Fibroblast of skin of left quadriceps (primary cell): ENCODE data around the gene PHF21B.

Experiments
- DNase-seq, 2 experiments: peaks; one replicate each; pipeline ENCODE4 v3.0.0-alpha.2; 2013; ENCODE audit warnings: low read depth in 2 of 2

The PHF21B gene

GRCh38 chr22:45014654-45015053, 4.8 kb upstream of the PHF21B start:
- DNase-seq = no peak

DNA sequence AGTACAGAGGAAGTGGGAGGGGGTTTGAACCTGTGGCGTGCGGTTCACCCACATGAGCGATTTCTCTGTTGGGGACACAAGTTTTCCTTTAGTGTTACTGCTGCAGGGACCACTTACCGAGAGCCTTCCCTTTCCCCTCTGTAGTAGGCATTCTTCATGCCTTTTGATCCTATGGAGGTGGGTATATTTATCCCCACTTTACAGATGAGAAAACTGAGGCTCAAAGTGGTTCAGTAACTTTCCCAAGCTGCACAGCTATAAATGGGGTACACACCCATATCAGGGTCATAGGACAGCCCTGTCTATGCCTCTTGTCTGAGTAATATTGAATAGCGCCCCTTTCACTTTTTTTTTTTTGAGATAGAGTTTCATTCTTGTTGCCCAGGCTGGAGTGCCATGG, 3.3 kb upstream of the PHF21B start:
- DNase-seq = no peak

- no peak for DNase-seq
Observed at GRCh38 chr22:45010532-45010900, 711 bp upstream of the PHF21B start.

DNA sequence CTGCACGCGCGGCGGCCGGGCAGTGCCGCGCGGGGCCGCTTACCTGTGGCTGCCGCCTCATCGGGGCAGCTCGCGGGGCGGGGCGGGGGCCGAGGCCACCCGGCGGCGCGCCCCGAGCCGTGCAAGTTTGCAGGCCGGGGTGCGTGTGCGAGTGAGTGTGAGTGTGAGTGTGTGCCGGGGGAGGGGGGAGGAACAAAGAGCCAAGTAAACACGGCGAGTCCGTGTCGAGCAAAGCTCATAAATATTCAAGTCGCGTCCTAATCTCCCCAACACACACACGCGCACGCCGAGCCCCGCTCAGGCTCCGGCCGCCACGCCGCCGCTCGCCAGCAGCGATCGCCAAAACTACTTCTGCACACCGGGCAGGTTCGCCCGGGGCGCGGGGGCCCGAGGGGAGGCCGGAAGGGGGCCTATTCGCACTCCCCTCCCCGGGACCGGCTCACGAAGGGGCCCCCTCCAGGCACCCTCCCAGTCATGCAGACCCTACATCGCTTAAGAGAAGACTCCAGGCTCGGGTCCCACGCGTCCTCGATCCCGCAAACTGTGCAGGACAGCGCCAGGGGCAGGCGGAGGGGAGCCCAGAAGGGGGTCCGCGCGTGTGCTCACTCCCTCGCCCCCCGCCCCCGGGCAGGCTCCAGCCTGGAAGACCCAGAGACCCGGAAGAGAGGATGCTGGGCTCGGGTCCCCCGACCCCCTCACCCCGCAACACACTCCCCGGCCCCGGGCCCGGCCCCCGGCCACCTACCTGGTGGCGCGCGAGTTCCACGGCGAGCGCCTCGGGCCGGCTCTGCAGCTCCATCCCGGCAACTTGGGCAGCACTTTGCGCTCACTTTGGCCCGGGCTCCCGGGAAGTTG, 827 bp downstream of the PHF21B start:
- DNase-seq = no peak

- DNase-seq = no peak
Observed at GRCh38 chr22:45008186-45008681, 1.6 kb downstream of the PHF21B start.

- peak in 1 of 2 experiments; percentile 1 for DNase-seq
Observed at GRCh38 chr22:45007391-45008185, 2.2 kb downstream of the PHF21B start.

GRCh38 chr22:45006964-45007390, 2.8 kb downstream of the PHF21B start:
- no peak for DNase-seq

DNA sequence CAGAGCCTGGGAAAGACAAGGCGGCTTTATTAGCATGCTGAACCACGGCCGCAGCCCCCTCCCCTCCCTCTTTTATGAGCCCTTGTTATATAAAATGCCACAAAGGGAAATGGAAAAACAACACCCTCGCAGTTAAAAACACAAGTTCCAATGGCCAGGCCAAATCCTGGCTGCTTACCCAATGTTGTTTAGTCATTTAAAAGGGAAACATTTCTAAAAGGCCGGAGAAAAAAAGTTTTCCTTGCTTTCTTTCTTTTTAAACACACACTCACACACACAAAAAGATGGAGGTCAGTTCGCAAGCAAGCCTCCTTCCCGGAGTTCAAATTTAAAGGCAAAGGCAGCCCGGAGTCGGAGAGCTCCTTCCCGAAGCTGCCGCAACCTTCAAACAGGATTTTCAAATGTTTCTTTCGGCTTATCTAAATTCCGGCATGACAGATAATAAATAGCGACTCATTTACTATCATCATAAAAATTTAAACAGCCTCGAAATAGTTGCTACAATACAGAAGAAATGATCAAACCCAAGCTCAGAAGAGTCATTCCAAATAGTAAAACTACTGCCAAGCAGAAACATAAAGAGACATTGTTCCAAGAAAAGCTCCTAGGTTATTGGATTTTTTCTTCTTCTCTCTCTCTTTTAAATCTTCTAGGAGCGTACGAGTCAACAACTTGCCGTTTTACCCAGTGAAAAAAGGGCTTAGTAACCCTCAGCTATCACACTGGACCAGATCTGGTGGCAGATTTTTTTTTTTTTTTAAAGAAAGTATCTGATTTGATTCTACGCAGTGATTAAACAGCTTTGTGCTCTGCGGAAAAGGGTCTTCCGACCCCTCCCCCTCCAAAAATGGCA, 3.5 kb downstream of the PHF21B start:
- no peak for DNase-seq

DNA sequence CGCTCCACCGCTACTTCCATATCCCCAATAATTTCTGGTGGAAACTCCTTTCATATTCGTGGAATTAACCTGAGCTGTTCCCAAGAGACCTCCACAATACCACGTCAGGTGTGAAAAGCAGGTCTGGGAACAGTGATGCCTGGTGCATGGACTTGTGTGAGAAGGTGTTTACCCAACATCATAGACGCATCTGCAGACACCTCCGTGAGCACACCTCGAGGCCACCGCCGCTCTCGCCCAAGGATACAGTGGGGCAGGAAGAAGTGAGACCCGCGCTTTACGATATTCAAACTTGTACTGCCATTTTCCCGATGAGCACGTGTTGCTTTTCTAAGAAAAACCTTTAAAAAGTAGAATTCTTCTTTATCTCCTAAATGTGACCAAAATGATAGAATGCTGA, 8.2 kb downstream of the PHF21B start:
- no peak for DNase-seq

DNA sequence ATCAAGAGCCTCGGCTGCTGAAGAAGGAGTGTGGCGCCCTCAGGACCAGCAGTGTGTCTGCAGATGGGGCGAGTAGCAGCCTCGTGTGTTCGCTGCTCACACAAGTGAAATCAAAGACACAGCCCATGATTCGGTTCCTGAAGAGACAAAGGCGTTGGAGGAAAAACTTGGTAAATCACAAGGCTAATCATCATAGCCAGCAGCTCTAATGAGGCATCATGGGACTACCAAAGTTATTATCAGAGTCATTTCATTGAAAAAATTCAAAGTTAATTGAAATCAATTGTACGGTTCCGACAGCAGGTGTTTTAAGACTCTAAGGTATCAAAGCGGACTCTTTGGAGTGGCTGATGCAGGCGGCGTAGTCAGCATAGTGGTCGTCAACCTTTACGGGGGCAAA, 9.5 kb downstream of the PHF21B start:
- no peak for DNase-seq

GRCh38 chr22:44999687-45000086, 10.1 kb downstream of the PHF21B start:
- DNase-seq = no peak

DNA sequence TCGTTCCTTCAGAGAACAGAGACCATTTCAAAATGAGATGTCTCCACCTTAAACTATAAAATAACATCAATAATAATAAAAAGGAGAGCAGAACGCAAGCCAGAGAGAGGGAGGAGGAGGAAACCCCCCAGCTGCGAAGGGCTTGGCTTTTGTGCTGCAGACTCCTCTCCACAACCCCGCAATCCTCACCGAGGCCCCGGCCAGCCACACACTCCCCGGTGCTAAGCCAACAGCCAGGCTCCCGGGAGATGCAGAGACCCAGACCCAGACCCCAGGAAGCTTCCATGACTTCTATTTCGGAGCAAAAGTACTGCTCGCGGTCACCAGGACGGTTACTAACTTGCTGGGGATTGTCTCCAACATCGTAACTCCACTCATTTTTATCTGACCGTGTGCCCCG, 10.6 kb downstream of the PHF21B start:
- DNase-seq = no peak

DNA sequence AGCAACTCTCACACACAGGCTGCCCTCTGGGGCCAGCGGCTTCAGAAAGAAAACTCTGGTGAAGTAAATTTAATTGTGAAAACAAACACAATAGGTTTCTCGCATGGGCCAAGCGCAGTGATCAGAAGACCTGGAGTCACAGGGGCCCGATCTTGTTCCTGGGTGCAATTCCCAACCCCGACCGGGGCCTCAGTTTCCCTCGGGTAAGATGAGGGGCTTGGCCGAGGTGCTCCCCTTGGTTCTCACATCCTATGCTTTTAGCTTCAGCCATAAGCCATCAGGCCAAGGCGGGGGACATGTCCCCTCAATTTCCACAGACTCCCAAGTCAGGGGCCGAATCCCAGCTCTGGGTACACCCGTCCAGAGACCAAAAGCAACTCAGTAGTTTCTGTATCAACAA, 11.5 kb downstream of the PHF21B start:
- no peak for DNase-seq

DNA sequence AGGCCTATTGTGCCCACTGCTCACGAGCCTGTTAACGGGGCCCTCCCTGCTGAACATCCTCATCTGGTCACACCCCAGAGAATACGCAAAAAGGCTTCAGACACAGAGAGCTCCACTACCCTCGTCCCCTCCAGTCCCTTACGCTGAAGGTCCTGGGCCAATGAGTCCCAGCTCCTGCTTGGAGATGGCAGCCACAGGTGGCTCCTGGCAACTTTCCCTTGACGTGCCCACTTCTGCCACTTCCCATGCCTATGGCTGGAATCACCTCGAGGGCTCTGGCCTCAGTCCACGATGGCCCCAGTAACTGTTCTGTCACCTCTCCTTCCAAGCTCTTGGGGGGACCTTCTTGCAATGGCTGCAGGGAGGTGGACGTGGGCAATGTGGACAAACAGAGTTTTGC, 12.7 kb downstream of the PHF21B start:
- no peak for DNase-seq

DNA sequence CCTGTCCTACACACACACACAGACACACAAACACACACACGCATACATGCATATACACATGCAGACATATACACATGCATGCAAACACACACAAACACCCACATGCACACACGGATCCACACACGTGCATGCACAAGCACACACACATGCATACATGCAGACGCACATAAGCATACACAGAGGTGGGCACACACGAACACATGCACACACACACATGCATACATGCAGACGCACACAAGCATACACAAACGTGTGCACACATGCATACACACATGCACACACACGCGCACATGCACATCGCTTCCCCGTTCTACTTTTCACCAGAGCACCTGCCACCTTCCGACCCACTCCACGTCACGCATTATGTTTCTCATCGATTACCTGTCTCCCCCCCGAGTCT, 13.2 kb downstream of the PHF21B start:
- DNase-seq = no peak

DNA sequence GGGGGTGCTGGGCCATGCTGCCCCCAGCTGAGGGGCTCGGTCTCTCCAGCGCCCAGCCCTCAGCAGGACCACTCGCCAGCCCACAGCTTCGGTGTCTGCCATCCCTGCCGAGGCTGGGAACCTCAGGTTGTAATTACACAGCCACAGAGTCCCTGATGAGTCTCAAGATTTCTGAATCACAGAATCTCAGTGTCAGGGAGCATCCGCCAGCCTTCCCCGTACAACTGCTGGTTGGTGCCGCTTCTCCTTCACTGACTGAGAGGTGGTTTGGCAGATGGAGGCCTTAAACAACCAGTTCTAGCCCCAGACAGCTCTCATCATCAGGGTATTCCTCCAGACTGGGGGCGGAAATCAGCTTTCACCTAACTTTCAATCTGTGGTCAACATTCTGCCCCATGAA, 13.7 kb downstream of the PHF21B start:
- no peak for DNase-seq

- DNase-seq = no peak
Observed at GRCh38 chr22:44995715-44996114, 14.1 kb downstream of the PHF21B start.

DNA sequence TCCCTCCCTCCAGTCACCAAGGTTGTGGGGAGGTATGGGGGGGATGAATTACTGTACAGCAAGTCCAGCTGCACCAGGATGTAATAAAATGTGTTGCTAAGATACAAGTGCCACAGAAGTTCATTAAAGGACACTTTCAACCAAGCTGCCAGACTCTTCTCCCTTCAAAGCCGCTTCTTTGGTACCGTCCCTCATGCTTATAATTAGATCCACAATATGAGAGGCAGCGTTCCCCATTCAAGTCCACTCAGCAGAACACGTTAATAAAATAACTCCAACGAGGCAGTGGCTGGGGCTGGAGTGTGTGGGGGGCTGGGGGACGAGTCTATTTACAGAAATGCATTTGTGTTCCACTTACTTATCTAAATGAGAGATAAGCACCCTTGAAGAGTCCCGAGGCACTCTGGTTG, 14.7 kb downstream of the PHF21B start:
- no peak for DNase-seq

DNA sequence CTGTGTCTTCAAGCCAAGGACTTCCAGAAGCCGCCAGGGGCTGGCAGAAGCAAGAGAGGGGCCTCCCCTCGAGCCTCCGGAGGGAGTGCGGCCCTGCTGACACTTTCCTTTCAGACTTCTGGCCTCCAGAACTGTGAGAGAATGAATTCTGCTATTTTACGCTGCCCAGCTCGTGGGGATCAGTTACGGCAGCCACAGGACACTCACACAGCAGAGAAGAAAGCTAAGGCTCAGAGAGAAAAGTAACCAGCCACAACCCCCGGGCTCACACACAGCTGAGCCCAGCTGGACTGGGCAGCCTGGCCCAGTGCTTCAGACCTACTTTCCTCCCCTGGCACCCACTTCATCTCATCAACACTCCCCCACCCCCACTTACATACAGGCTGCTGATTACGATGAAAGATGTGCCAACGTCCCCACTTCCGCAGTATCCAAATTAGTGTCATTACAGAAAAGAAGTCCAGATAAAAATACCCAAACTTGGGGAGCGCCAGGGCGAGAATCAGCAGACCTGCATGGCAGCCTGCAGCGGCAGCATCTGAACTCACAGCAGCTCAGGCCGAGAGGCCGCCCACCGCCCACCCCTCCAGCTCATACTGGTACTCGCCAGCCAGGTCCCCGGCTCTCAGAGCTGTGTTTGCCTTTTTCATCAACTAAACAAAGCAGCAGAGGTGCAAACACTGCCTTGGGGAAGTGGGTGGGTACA, 15.3 kb downstream of the PHF21B start:
- DNase-seq = no peak

- DNase-seq = no peak
Observed at GRCh38 chr22:44992166-44992565, 17.6 kb downstream of the PHF21B start.

- no peak for DNase-seq
Observed at GRCh38 chr22:44991218-44991617, 18.6 kb downstream of the PHF21B start.
